ENCODE measurements around the gene PPP1R3E. TPM values are rescaled to one million over a fixed set of nuclear protein-coding genes. Genes with fewer than 3 reads are reported as not detected.

PPP1R3E gene
- polyA plus RNA-seq, 1 donor: 27.3 TPM

DNA sequence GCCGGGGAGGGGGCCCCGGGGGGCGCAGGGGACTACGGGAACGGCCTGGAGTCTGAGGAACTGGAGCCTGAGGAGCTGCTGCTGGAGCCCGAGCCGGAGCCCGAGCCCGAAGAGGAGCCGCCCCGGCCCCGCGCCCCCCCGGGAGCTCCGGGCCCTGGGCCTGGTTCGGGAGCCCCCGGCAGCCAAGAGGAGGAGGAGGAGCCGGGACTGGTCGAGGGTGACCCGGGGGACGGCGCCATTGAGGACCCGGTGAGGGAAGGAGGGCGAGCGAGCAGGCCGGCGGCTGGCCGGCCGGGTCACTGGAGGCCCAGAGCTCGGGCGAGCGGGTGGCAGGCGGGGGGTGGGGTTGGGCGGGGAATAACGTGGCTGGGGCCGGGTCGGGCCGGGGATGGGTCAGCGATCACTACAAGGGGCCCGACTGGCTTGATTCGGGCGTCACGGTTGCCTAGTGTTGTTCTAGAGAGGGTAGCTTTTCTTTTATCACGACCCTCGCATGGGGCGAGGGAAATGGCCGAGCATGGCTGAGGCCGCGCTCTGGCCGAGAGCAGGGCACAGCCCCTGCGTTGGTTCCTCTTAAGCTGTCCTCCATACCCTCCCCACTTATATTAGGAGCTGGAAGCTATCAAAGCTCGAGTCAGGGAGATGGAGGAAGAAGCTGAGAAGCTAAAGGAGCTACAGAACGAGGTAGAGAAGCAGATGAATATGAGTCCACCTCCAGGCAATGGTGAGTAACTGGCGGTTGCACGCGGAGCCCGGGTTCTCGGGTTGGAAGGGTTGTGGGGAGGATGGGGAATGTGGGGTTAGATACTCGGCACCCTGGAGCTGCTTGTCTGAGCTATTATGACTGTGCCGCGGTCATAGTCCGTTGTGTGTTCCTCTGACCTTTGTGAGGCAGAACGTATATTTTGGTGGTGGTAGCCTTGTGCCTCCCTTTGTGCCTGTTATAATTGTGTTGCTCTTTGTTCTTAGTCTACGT lies 19.2 kb upstream of the PPP1R3E start:
- Histone ChIP-seq H3K4me1 (ENCODE audit: control insufficient read depth, insufficient read depth, low read length) (peaks cover 7% of the 10 kb centered on the region), H3K9me3 (ENCODE audit: control insufficient read depth, low read depth, low read length) (no peaks in the 10 kb centered on the region), H3K36me3 (ENCODE audit: control insufficient read depth, insufficient read depth, low read length) (peaks cover 33% of the 10 kb centered on the region), H3K27ac (ENCODE audit: low read length) (peak overlapping the region; percentile 93), H3K4me3 (ENCODE audit: low read length) (peak overlapping the region; percentile 87), H3K27me3 (ENCODE audit: control insufficient read depth, insufficient read depth, low read length) (no peaks in the 10 kb centered on the region)
- peak; percentile 37 to 72 for DNase-seq
- WGBS (ENCODE audit: insufficient coverage, low lambda C conversion rate): no CpG with 5 or more reads among the region's 64 CpGs

DNA sequence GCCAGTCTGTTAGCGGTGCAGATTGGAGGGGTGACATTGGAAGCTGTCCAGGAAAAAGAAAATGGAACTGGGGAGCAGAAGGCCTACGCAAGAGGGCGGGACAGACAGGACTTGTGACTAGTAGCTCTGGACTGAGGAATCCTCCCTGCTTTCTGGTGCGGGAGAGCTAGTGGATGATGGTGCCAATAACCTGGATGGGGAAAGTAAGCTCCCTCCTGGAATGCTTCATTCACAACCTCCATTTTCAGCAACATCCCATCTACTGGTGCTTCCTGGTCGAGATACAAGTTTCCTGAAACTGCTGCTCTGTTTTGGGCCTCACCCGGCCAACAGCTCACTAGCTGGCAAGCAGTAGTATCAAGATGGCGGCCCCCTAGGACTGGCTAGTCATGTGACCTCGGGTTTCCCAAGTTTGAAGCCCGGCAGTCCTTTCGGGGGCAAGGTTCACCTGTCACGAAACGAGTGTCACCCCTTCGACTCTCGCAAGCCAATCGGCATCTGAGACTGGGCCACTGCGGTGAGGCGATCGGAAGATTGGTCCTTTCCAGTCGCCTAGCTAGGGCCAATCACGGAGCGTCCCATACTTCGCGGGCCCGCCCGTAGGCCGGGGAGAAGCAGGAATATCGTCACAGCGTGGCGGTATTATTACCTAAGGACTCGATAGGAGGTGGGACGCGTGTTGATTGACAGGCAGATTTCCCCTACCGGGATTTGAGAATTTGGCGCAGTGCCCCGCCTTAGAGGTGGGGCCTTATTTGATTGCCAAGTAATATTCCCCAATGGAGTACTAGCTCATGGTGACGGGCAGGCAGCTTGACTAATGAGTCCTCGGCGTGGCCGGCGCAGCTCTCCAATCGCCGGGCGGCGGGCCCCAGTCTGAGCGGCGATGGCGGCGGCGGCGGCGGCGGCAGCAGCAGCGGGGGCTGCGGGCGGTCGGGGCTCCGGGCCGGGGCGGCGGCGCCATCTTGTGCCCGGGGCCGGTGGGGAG lies 18.2 kb upstream of the PPP1R3E start, which contains the start of gene PABPN1:
Gene PABPN1, plus strand, starts transcription at position 874 of the 988 bp plus-strand sequence. Its CDS starts 13 bp downstream, at position 887.
- 40% methylated on average over 1 of the region's 63 CpGs for WGBS (ENCODE audit: insufficient coverage, low lambda C conversion rate)
- peak; percentile 100 for DNase-seq
- Histone ChIP-seq H3K9me3 (ENCODE audit: control insufficient read depth, low read depth, low read length) (no peaks in the 10 kb centered on the region), H3K27ac (ENCODE audit: low read length) (peak within 1 kb of the TSS; percentile 93), H3K4me3 (ENCODE audit: low read length) (peak within 1 kb of the TSS; percentile 87), H3K36me3 (ENCODE audit: control insufficient read depth, insufficient read depth, low read length) (peaks cover 35% of the 10 kb centered on the region), H3K27me3 (ENCODE audit: control insufficient read depth, insufficient read depth, low read length) (no peaks in the 10 kb centered on the region), H3K4me1 (ENCODE audit: control insufficient read depth, insufficient read depth, low read length) (peaks cover 7% of the 10 kb centered on the region)

DNA sequence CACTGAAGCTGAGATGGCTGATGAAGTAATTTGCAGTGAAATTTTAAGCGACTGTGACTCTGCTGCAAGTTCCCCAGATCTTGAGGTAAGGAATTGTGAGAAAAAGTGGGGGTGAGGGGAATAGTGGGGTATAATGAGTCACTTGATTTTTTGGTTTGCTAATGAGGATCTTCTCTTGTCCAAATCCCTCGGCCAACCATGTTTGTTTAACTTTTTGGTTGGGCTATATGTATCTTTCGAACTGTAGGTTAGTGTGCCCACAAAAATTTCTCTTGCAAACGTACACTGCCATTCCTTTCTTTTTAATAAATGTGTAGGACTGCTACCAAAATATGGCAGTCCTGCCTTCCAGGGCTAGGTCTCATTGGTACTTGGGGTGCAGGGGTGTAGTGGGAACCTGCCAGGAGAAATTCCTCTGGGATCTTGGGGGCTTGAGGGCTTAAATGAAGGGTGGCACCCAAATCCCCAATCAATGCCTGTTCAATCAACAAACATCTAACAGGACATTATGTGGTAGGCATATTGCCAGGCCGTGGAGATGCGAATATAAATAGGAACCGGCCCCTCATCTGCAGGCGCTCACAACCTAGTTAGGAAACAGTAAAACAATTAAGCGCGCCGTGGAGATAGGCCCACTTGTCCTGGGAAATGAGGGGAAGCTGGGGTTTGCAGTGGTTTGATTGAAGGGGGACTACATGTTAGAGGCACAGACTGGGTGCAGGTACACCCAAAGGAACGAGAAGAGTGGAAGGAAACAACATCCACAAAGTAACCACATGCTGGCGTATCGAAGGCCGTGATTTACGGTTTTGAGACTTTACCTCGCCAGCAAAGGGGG lies 17.3 kb upstream of the PPP1R3E start:
- H3K36me3 ChIP-seq (ENCODE audit: control insufficient read depth, insufficient read depth, low read length): peaks cover 27% of the 10 kb centered on the region
- no peak for DNase-seq
- WGBS (ENCODE audit: insufficient coverage, low lambda C conversion rate): no CpG with 5 or more reads among the region's 17 CpGs
- peaks cover 7% of the 10 kb centered on the region for H3K4me1 ChIP-seq (ENCODE audit: control insufficient read depth, insufficient read depth, low read length)
- no peaks in the 10 kb centered on the region for H3K9me3 ChIP-seq (ENCODE audit: control insufficient read depth, low read depth, low read length)
- H3K4me3 ChIP-seq (ENCODE audit: low read length): no peak overlapping the region
- H3K27ac ChIP-seq (ENCODE audit: low read length): peak overlapping the region; percentile 92
- H3K27me3 ChIP-seq (ENCODE audit: control insufficient read depth, insufficient read depth, low read length): no peaks in the 10 kb centered on the region

DNA sequence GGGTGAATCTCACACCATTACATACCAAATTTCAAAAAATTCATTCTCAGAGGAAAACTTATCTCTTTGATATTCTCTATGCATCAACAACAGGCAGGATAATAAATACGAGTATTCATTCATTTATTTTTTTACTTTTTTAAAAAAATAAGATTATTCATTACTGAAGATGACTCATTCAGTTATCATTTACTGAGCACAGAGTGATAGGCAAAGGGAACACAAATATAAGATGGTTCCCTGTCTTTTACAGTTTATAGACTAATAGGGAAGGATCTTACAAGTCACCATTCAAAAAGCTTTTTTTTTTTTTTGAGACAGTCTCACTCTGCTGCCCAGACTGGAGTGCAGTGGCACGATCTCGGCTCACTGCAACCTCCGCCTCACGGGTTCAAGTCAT lies 13.6 kb upstream of the PPP1R3E start:
- 83% methylated on average over 1 of the region's 5 CpGs for WGBS (ENCODE audit: insufficient coverage, low lambda C conversion rate)
- Histone ChIP-seq H3K36me3 (ENCODE audit: control insufficient read depth, insufficient read depth, low read length) (peaks cover 10% of the 10 kb centered on the region), H3K27me3 (ENCODE audit: control insufficient read depth, insufficient read depth, low read length) (no peaks in the 10 kb centered on the region), H3K9me3 (ENCODE audit: control insufficient read depth, low read depth, low read length) (no peaks in the 10 kb centered on the region), H3K27ac (ENCODE audit: low read length) (no peak overlapping the region), H3K4me1 (ENCODE audit: control insufficient read depth, insufficient read depth, low read length) (no peaks in the 10 kb centered on the region), H3K4me3 (ENCODE audit: low read length) (no peak overlapping the region)
- DNase-seq: no peak

DNA sequence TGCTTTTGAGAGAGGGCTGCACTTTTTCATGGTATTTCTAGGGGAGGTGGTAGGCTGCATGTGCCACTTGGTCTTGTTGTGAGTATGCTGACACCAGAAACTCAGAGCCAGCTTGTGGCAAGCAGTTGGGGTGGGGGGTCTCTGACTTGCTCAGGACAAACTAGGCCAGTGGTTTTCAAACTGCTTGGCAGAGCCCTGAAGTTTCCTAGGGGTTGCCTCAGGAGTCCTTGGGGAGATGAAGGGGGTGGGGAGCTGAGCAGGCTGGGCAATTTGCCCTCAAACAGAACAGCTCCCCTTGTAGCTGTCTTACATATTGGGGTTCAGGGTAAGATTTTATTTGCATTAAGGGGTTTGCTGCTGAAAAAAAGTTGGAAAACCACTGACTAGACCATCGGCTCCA lies 7.9 kb upstream of the PPP1R3E start:
- H3K36me3 ChIP-seq (ENCODE audit: control insufficient read depth, insufficient read depth, low read length): peaks cover 43% of the 10 kb centered on the region
- no CpG with 5 or more reads among the region's 1 CpG for WGBS (ENCODE audit: insufficient coverage, low lambda C conversion rate)
- no peak overlapping the region for H3K4me3 ChIP-seq (ENCODE audit: low read length)

DNA sequence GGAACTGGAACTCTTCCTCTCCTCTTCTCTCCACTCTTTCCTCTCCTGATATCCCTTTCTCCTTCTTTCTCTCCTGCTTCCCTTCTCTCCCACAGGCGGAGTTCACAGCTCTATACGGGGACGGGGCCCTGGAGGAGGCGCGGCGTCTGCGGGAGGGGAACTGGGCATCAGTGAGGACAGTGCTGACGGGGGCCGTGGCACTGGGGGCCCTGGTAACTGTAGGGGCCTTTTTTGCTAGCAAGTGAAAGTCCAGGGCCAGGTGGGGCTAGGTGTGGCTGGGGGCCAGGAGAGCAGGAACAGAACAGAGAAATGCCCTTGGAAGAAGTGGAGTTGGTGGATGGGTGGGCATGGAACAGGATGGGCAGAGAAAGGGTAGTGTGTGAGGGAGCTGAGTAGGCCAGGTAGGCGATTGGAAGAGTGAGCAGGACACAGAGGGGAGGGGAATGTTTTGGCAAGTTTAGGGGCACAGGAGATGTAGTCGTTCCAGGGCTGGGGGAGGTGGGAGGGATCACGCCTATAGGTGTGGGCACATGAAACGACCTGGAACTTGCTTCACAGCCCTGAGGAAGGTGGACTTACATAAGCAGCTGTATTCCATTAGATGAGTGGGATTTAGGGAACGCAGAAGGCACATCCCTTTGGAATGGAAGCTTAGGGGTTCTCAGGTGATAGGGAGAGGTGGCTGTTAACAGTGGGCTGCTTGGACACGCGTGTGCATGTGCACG lies 6.2 kb upstream of the PPP1R3E start:
- peaks cover 25% of the 10 kb centered on the region for H3K4me1 ChIP-seq (ENCODE audit: control insufficient read depth, insufficient read depth, low read length)
- no peak for DNase-seq
- no CpG with 5 or more reads among the region's 17 CpGs for WGBS (ENCODE audit: insufficient coverage, low lambda C conversion rate)
- peaks cover 43% of the 10 kb centered on the region for H3K36me3 ChIP-seq (ENCODE audit: control insufficient read depth, insufficient read depth, low read length)
- no peaks in the 10 kb centered on the region for H3K9me3 ChIP-seq (ENCODE audit: control insufficient read depth, low read depth, low read length)
- H3K27ac ChIP-seq (ENCODE audit: low read length): no peak overlapping the region
- no peaks in the 10 kb centered on the region for H3K27me3 ChIP-seq (ENCODE audit: control insufficient read depth, insufficient read depth, low read length)
- H3K4me3 ChIP-seq (ENCODE audit: low read length): no peak overlapping the region

More for the DNA sequence above, 7.9 kb upstream of the PPP1R3E start:
- DNase-seq: no peak
- peaks cover 24% of the 10 kb centered on the region for H3K4me1 ChIP-seq (ENCODE audit: control insufficient read depth, insufficient read depth, low read length)
- H3K27ac ChIP-seq (ENCODE audit: low read length): no peak overlapping the region
- H3K9me3 ChIP-seq (ENCODE audit: control insufficient read depth, low read depth, low read length): no peaks in the 10 kb centered on the region
- H3K27me3 ChIP-seq (ENCODE audit: control insufficient read depth, insufficient read depth, low read length): no peaks in the 10 kb centered on the region

DNA sequence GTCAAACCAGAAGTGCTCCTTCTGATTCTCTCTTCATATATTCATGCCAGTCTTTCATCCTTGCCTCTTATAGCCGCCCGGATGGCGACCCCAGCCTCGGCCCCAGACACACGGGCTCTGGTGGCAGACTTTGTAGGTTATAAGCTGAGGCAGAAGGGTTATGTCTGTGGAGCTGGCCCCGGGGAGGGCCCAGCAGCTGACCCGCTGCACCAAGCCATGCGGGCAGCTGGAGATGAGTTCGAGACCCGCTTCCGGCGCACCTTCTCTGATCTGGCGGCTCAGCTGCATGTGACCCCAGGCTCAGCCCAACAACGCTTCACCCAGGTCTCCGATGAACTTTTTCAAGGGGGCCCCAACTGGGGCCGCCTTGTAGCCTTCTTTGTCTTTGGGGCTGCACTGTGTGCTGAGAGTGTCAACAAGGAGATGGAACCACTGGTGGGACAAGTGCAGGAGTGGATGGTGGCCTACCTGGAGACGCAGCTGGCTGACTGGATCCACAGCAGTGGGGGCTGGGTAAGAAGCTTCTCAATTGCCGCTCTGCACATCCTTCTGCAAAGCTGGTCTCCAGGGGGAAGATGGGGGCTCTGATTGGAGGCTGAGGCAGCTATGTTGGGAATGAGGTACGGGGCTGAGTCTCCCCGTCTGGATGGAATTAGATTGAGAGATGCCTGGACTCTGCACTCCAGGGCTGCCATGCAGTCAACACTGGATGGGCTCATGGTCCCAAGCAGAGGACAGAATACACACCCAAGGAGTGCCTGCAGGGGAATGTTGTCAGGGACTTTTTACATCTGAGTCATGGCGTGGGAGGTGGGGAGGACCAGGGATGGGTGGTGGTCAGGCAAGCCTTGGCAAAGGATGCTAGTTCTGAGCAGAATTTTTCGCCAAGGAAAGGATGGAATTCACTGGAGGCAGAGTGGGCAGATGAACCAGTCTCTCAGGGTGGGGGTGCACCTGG lies 5.3 kb upstream of the PPP1R3E start:
- Histone ChIP-seq H3K27ac (ENCODE audit: low read length) (no peak overlapping the region), H3K27me3 (ENCODE audit: control insufficient read depth, insufficient read depth, low read length) (no peaks in the 10 kb centered on the region), H3K36me3 (ENCODE audit: control insufficient read depth, insufficient read depth, low read length) (peaks cover 43% of the 10 kb centered on the region), H3K4me3 (ENCODE audit: low read length) (peak overlapping the region; percentile 91), H3K4me1 (ENCODE audit: control insufficient read depth, insufficient read depth, low read length) (peaks cover 25% of the 10 kb centered on the region), H3K9me3 (ENCODE audit: control insufficient read depth, low read depth, low read length) (no peaks in the 10 kb centered on the region)
- DNase-seq: no peak
- 100% methylated on average over 1 of the region's 22 CpGs for WGBS (ENCODE audit: insufficient coverage, low lambda C conversion rate)

DNA sequence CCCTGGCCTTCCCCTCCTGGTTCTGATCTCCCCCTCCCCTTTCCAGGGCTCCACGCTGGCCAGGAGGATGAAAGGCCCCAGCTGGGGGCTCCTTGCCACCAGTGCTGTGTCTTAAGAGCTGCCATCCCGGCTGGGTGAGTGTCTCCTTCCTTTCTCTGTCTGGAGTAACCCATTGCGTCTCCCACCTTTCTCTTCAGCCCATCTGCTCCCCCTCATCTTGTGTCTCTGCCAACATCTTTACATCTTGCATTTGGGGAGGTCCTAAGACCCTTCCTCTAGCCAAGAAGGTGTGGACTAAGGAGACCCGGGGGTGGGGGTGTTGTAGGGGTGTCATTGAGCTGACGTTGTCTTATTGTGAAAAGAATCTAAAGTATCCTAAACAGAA lies 4.5 kb upstream of the PPP1R3E start:
- Histone ChIP-seq H3K9me3 (ENCODE audit: control insufficient read depth, low read depth, low read length) (no peaks in the 10 kb centered on the region), H3K27me3 (ENCODE audit: control insufficient read depth, insufficient read depth, low read length) (no peaks in the 10 kb centered on the region), H3K4me1 (ENCODE audit: control insufficient read depth, insufficient read depth, low read length) (peaks cover 25% of the 10 kb centered on the region), H3K27ac (ENCODE audit: low read length) (peak overlapping the region; percentile 94), H3K36me3 (ENCODE audit: control insufficient read depth, insufficient read depth, low read length) (peaks cover 40% of the 10 kb centered on the region), H3K4me3 (ENCODE audit: low read length) (peak overlapping the region; percentile 91)
- no peak for DNase-seq
- no CpG with 5 or more reads among the region's 5 CpGs for WGBS (ENCODE audit: insufficient coverage, low lambda C conversion rate)

All from large intestine (tissue), 3 donors.